GM21529 (cell line): Measurements from ENCODE around the gene ZNF443.
"Not testable (repeated sequence)": the region's sequence is repeated elsewhere in the genome, so short reads cannot be mapped to it uniquely, and the experiment has no call there.

Source experiments
- ATAC-seq: cut with Tn5 transposase; IDR thresholded peaks from one replicate; pipeline ENCODE4 v1.9.1; 2021; ENCODE audit not compliant: unreplicated experiment

Gene ZNF443

DNA sequence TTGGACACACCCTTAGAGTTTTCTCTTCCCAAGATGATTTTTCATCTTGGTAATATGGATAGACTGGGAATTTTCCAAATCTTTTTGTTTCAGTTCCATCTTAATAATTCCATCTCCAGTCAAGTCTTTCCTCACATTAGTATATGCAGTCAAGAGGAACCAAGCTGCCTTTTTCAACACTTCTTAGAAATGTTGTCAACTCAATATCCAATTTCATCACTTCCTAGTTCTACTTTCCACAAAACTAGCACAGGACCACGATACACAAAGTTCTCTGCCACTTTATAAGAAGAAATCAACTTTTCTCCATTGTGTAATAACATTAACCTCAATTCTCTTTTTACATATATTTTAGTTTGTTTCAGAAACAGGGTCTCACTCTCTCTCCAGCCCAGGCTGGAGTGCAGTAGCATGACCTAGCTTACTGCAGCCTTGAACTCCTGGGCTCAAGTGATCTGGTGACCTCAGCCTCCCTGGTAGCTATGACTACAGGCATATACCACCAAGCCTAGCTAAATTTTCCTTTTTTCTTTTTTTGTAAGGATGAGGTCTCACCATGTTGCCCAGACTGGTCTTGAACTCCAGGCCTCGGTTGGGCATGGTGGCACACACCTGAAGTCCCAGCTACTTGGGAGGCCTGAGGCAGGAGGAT, 15.5 kb downstream of the ZNF443 start:
- ATAC-seq: no peak

DNA sequence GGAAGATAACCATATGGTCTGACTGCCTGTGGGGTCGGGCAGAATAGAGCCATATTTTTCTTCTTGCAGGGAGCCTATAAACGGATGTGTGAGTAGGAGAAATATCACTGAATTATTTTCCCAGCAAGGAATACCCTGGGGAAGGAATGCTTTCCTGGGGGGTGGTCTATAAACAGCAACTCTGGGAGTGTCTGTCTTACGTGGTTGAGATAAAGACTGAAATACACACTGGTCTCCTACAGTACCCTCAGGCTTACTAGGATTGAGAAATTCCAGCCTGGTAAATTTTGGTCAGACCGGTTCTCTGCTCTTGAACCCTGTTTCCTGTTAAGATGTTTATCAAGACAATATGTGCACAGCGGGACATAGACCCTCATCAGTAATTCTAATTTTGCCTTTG, 23.5 kb downstream of the ZNF443 start:
- ATAC-seq: not testable (repeated sequence)

DNA sequence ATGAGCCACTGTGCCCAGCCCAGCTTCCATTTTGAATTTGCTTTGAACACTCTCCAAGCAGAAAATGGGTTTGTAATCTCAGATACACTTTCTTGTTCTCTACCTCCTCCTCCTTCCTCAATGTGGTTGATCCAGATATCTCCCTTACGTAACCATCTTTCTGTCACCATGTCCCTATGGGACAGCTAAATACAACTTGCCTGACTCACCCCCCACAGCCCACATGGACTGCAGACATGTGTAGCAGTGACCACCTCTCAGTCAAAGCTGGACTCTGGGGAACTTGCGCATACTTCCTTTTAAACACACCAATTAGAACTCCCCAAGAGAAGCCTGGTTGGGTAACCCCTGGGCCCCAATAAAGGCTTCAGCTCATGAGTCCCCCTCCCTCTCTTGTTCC, 28.9 kb downstream of the ZNF443 start:
- ATAC-seq: no peak

DNA sequence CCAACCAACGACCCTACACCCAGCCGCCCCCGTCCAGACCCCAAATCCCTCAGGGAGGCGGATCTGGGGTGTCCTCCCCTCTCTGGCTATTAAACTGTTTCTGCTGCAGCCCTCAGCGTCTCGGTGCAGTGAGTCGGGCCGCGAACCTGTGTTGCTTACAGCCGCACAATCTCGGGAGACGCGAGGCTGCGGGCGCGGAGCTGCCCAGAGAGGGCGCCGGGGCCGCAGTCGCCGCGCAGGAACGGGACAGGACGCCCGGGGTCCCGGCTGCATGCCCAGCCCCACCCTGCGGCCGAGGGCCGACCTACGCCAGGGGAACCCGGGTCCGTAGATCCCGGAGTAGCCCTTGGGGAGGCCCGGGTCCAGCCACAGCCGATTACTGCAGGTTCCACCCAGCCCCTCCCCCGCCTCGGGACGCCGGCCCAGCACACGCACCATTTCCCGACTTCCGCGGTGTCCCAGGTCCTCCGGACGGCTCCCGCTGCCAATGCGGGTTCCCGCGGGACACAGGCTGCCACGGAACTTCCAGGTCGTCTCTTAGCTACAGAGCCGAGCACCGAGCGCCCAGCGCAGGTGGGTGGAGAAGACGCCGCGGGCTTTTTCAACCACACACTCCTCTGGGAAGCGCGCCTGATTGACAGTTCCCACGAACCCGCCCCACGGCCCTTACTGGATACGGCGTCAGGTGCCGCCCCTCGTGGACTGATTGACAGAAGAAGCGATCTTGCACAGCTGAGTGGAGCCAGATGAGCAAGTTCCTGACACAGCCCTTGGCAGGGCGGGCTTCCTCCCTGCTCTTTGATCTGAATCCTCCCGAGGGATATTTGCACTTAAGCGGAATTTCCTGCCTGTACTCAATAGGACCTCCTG, 40.0 kb downstream of the ZNF443 start, which contains the start of gene ZNF799:
Gene ZNF799, minus strand, starts transcription at position 639 of the 870 bp plus-strand sequence. Its CDS starts 201 bp downstream, at position 438.
- peak; percentile 89 for ATAC-seq

DNA sequence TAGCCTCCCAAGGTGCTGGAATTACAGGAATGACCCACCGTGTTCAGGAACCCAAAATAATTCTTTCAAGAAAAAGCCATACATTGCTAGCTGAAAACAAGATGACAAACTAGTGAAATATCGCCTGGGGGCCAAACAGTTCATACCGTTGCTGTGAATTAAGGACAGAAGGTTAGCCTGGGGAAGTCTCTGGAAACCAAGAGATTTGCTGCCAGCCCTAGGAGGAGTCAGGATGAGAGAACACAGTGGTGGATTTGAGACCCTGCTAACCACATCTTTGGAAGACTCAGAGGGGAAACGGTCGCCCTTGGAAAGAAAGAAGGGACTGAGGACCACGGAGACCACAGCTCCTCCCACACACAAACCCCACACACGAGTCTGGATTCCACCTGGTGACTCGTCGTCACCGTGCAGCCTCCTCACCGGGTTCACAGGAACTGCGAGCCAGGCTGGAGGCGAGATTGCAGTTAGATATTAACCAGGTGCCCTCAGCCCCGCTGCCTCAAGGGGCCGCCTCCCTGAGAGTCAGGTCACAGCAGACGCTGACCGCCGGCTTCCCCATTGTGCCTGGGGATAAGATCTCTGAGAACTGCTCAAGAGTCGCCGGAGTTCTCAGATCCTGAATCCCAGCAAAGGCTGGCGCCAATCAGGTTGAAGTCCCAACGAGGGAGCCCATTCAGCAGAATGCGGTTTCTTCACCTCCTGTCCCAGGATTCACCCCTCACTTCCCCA, 40.8 kb downstream of the ZNF443 start:
- peak; percentile 40 for ATAC-seq

DNA sequence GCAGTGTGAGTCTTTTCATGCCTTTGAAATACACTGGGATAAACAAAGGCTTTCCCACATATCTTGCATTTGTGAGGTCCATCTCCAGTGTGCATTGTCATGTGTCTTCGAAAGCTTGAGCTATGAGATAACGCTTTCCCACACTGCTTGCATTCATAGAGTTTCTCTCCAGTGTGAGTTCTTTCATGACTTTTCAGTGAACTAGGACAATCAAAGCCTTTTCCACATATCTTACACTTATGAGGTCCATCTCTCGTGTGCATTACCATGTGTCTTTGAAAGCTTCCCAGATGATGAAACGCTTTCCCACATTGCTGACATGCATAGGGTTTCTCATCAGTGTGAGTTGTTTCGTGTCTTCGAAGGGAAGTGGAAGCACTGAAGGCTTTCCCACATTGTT, 49.7 kb downstream of the ZNF443 start:
- ATAC-seq: not testable (repeated sequence)

DNA sequence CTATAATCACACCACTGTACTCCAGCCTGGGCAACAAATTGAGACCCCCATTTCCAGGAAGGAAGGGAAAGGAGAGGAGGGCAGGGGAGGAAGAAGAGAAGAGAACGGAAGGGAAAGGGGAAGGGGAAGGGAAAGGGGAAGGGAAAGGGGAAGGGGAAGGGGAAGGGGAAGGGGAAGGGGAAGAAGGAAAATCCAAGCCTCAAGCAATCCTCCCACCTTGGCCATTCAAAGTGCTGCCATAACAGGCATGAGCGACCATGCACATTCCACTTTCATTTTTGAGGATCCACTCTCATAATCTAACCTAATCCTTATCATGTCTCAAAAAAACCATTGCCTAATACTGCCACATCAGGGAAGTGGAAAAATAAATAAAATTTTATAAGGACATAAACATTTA, 54.5 kb downstream of the ZNF443 start:
- ATAC-seq: not testable (repeated sequence)

DNA sequence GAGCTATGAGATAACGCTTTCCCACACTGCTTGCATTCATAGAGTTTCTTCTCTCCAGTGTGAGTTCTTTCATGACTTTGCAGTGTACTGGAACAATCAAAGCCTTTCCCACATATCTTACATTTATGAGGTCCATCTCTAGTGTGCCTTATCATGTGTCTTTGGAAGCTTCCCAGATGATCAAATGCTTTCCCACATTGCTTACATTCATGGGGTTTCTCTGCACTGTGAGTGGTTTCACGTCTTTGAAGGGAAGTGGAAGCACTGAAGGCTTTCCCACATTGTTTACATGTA, 60.4 kb downstream of the ZNF443 start:
- ATAC-seq: no peak

DNA sequence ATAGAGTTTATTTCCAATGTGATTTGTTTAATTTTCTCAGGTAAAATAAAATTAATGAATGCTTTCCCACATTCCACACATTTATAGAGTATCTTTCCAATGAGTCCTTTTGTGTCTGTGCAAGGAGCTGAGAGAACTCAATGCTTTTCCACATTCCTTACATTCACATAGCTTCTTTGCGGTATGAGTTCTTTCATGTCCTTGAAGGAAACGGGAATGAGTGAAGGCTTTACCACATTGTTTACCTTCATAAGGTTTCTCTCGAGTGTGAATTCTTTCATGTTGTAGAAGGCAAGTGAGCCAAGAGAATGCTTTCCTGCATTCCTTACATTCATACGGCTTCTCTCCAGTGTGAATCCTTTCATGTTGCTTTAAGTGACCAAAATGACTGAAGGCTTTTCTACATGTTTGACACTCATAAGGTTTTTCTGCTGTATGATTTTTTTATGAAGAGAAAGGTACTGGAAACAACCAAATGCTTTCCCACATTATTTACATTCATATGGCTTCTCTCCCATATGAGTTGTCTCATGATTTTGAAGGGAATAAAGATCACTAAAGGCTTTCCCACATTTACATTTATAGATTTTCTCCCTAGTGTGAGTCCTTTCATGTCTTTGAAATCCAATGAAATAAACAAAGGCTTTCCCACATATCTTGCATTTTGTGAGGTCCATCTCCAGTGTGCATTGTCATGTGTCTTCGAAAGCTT, 60.9 kb downstream of the ZNF443 start:
- no peak for ATAC-seq
